K562 (cell line): ENCODE measurements around the gene CREM. TPM values are rescaled to one million over a fixed set of nuclear protein-coding genes. Genes with fewer than 3 reads are reported as not detected.

Experiments used
- ATF1 ChIP-seq, 2 experiments: fragments of 450-650 bp in 1 of 2; IDR thresholded peaks; 2 replicates each; pipeline ENCODE4 v1.6.1; 2016; ENCODE audit warnings: missing compliant biosample characterization in 1 of 2, missing genetic modification characterization in 1 of 2
- CAMTA2 ChIP-seq: fragments of 250-450 bp; sonication (Bioruptor Pico); conservative IDR thresholded peaks from 2 replicates; pipeline ENCODE4 v1.5.1; 2022
- CC2D1A ChIP-seq: fragments of 450-650 bp; IDR thresholded peaks from 2 replicates; pipeline ENCODE4 v1.6.1; 2017; ENCODE audit warnings: mild to moderate bottlenecking
- CREB3L1 ChIP-seq: fragments of 450-650 bp; IDR thresholded peaks from 2 replicates; pipeline ENCODE4 v1.6.1; 2014; ENCODE audit warnings: low read depth, mild to moderate bottlenecking, moderate library complexity, borderline replicate concordance
- FOXK1 ChIP-seq: sonication (generic); formaldehyde crosslinking; IDR thresholded peaks from 2 replicates; pipeline ENCODE4 v1.8.0; 2022; ENCODE audit warnings: missing genetic modification reagents, mild to moderate bottlenecking, borderline replicate concordance
- HNRNPLL ChIP-seq: fragments of 200-400 bp; formaldehyde crosslinking; IDR thresholded peaks from 2 replicates; pipeline ENCODE4 v1.6.1; 2017; ENCODE audit warnings: low read length, low read depth, mild to moderate bottlenecking; ENCODE audit not compliant: poor library complexity, severe bottlenecking
- IFI16 ChIP-seq: fragments of 250-450 bp; sonication (Bioruptor Pico); IDR thresholded peaks from 2 replicates; pipeline ENCODE4 v2.1.2; 2022; ENCODE audit warnings: mild to moderate bottlenecking, inconsistent platforms
- KAT2B ChIP-seq: IDR thresholded peaks from one replicate; pipeline ENCODE4 v1.6.1; 2012; ENCODE audit warnings: low read depth, mild to moderate bottlenecking, control low read depth, inconsistent platforms, low read length, moderate library complexity
- RNF219 ChIP-seq: fragments of 250-450 bp; sonication (Bioruptor Pico); IDR thresholded peaks from 2 replicates; pipeline ENCODE4 v1.5.0; 2022; ENCODE audit warnings: mild to moderate bottlenecking
- STAT6 ChIP-seq: sonication (generic); formaldehyde crosslinking; IDR thresholded peaks from 2 replicates; pipeline ENCODE4 v1.8.1; 2023; ENCODE audit warnings: mild to moderate bottlenecking, missing genetic modification reagents
- TAL1 ChIP-seq: fragments of 450-650 bp; IDR thresholded peaks from 2 replicates; pipeline ENCODE4 v1.6.1; 2016; ENCODE audit warnings: mild to moderate bottlenecking
- ZBTB5 ChIP-seq: fragments of 450-650 bp; IDR thresholded peaks from 2 replicates; pipeline ENCODE4 v1.6.1; 2017; ENCODE audit warnings: antibody characterized with exemption
- ZFP91 ChIP-seq: sonication (generic); formaldehyde crosslinking; IDR thresholded peaks from 2 replicates; pipeline ENCODE4 v1.8.0; 2022; ENCODE audit warnings: mild to moderate bottlenecking, missing genetic modification reagents
- ZNF140 ChIP-seq: fragments of 250-450 bp; sonication (Bioruptor Pico); IDR thresholded peaks from 2 replicates; pipeline ENCODE4 v1.8.0; 2021; ENCODE audit warnings: moderate library complexity, mild to moderate bottlenecking, inconsistent platforms
- ZNF395 ChIP-seq: fragments of 200-800 bp; sonication (Bioruptor generic); IDR thresholded peaks from 2 replicates; pipeline ENCODE4 v1.6.1; 2017; ENCODE audit warnings: missing genetic modification characterization, missing compliant biosample characterization
- polyA plus RNA-seq, 8 experiments: library from polyadenylated mRNA; depleted of rRNA in 4 of 8; stranded (reverse) in 5 of 8; unstranded in 3 of 8; fragments of >200 nt; fragmentation: Nextera tagmentation in 2 of 8; fragmentation: Illumina TruSeq in 1 of 8; extraction: Ambion mirVana in 2 of 8; extraction: Trizol in 1 of 8; gene quantifications; 2 replicates each; pipeline versions ENCODE4 v1.2.1 to v1.2.3, GENCODE V29; 2011 to 2014; ENCODE audit warnings: inconsistent platforms in 1 of 8, missing spikeins in 1 of 8
- total RNA-seq, 7 experiments: library from RNA; depleted of rRNA in 6 of 7; stranded (reverse); fragments of >200 nt in 6 of 7; fragmentation: Illumina TruSeq in 2 of 7; extraction: Trizol in 2 of 7; gene quantifications; 2 replicates each; pipeline versions ENCODE4 v1.2.1 to v1.2.3, GENCODE V29; 2011 to 2021; ENCODE audit warnings: low replicate concordance in 1 of 7

CREM gene
- total and polyA plus RNA-seq, 9 of the 15 experiments (the other 6 are each of a cell fraction or from before 2014, with no cell fraction given): 39.1 to 70.2 (median 48.3) TPM

DNA sequence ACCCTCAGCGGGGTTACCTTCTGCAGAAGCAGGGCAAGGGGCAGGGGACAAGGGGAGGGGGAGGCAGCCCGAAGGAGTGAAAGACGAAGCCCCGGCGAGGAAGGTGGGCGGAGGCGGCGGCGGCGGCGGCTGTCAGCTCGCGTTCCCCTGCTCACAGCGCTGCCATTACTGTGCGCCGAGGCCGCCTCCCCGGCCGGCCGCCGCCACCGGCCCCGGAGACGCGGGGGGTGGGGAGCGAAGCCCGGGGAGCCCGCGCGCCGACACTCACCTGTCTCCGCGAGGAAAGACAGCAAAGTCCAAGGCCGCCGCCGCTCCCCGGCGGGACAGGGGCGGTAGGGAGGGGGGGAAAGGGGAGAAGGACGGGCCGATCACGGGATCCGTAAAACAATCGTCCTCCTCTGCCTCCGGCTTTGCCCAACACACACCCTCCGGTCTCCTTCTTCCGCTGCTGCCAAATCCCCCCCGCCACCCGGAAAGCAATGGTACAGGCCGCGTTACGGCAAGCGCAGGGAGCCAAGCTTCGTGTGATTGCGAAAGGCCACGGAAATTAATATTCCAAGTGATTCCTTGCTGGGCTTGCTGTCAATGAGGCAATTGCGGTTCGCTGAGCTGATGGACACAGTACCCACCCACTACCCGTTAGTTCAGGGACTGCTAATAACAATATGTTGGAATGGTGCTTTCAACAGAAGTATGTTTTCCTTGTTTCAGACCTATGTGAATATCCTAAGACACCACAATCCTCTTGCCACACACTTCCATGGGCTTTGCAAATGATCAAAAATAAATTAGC lies 36.3 kb upstream of the CREM start, which contains the start of gene CUL2 (continued):
- no peak for TF ChIP-seq IFI16 (CRISPR knock-in tag)
- no peak for TF ChIP-seq TAL1
- TF ChIP-seq CREB3L1: no peak
- no peak for TF ChIP-seq ZFP91
- no peak for TF ChIP-seq ZBTB5
- no peak for TF ChIP-seq CAMTA2 (CRISPR knock-in tag)
- TF ChIP-seq CC2D1A: no peak
- peak; percentile 71; the same call in 1 of the 2 replicates for TF ChIP-seq ZNF395 (CRISPR knock-in tag)
- TF ChIP-seq ZNF140 (CRISPR knock-in tag): no peak
- TF ChIP-seq HNRNPLL: peak; percentile 21
- TF ChIP-seq ATF1 (CRISPR knock-in tag; IDR thresholded peaks at IDR 0.05): no peak
- peak; percentile 74 for TF ChIP-seq ATF1 (tag; IDR thresholded peaks at IDR 0.05)
- no peak for TF ChIP-seq RNF219
- no peak for TF ChIP-seq KAT2B
- TF ChIP-seq FOXK1 (CRISPR knock-in tag): no peak
- TF ChIP-seq STAT6: no peak
